Stimulated activated CD4-positive, alpha-beta T cell treated with anti-CD3 and anti-CD28 coated beads, Interleukin-15, amount 100 ng/mL, for 24 hours (primary cell): ENCODE data around the gene NSUN5.
"Not testable (repeated sequence)": the region's sequence is repeated elsewhere in the genome, so short reads cannot be mapped to it uniquely, and the experiment has no call there.

Experiments used
- DNase-seq: peaks from one replicate; pipeline ENCODE4 v3.0.0-alpha.2; 2020

The NSUN5 gene

DNA sequence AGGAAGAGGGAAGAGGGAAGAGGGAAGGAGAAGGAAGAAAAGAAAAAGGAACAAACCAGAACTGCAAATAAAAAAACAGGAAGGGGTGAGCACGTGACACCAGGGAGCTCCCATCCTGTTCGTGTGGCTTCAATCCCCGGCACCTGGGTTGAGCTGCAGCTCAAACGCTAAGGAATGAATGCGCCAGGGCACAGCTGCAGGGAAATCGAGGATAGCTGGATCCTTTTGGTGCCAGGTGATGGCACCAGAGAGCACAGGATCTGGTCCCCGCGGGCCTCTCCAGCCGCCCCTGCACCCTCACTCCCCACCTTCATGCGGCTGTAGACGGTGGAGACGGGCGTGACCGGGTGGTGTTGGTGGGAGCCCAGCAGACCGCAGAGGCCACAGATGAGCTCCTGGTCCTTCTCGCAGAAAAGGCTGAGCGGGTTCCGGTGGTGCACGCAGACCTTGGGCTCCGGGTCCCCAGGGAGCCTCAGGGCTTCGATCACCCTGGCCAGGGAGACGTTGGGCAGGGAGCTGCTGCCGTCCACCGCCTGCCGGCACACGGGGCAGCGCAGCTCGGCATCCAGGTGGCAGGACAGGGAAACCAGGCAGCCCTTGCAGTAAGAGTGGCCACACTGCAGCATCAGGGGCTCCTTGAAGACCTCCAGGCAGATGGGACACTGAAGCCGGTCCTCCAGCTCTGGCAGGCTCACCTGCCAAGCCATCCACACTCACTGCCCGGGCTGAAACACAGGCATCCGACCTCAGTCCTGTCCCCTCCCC is 15.6 kb upstream of the NSUN5 start:
- peak; percentile 69 for DNase-seq

DNA sequence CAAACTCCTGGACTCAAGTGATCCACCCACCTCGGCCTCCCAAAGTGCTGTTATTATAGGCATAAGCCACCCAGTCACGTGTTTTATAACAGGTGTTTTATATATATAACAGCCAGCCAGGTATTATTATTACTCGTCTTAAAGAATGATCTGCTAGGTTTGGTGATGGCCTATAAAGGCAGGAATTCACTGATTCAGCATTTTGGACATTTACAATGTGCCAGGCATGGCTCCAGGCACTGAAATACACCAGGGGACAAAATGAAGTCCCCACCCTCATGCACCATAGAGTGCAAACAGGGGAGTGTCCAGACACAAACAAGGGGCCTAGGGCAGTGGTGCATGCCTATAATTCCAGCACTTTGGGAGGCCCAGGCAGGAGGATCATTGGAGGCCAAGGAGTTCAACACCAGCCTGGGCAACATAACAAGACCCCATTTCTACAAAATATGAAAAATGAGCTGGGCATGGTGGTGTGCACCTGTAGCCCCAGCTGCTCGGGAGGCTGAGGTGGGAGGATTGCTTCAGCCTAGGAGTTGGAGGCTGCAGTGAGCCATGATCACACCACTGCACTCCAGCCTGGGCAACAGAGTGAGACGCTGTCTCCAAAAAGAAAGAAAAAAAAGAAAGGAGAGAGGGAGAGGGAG is 14.9 kb upstream of the NSUN5 start:
- not testable (repeated sequence) for DNase-seq

DNA sequence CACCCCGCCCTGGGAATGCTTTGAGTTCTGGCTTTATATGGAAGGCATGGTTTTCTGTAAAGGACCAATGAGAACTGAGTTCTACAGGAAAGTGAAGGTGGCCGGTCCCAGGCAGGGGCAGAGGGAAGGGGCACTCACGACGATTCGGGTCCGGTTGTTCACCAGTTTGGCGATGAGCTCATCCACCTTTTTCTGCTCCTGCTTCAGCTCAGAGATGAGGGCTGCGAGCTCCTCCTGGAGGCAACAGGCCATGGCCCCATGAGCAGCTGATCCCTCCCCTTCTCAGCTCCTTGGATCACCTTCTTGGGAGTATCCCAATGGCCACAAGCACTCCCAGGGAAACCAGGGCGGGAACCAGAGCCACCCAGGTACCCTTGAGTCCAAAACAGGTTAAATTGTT is 11.4 kb upstream of the NSUN5 start:
- not testable (repeated sequence) for DNase-seq

DNA sequence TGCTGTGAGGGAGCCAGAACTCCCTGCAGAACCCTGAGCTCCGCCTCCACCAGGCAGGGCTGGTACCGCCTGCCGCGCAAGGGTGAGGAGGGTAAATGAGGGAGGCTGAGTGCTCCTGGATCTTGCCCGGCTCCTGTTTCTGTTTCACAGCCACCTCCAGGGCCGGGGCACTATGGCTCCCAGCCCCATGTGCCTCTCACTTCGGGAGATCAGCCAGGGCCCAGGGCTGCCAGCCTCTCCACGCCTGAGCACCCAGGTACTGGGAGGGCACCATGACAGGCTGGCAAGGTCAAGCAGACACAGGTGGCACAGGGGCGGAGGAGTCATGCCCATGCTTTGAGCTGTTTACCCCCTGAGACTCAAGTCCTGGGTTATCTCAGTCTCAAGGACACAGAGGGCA is 10.9 kb upstream of the NSUN5 start:
- DNase-seq, result not testable (repeated sequence)

DNA sequence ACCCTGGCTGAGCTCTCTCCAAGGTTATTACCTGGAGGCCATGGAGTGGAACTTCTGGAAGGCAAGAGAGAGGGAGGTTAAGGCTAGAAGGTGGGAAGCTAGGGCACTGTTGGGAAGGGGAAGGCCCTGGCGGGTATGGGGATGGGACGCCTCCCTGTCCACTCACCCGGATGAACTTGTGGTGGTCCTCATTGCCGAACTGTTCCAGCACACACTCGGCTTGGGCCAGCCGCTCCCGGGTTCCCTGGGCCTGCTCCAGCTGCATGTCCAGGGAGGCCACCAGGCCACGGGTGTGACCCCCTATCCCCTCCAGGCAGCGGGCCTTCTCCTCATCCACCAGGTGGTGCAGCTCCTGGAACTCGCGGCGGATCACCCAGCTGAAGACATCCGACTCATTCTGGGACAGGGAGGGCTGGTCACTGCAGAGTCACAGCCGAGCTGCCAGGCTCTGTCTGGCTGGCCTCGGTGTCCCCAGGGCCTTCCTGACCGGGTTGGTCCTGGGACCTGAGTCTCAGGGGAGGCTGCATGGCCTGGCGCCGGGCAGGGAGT is 10.1 kb upstream of the NSUN5 start:
- not testable (repeated sequence) for DNase-seq

DNA sequence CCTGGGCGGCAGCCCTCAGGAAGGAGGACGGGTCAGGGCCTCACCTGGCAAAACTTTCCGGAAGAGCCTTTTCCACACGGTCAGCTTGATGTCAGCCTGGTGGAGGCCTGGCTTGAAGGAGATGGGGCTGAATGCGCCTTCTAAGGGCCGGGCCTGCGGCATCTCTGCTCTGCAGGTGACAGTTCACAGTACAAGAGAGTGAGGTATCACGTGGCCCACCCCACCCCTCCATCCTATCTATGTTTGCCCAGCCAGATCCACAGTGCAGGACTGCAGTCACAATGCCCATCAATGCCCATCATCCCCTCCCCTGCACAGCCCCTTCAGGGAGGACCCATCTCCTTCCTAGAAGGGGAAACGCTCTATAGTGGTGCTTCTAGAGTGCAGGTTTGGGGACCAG is 7.9 kb upstream of the NSUN5 start:
- no peak for DNase-seq

DNA sequence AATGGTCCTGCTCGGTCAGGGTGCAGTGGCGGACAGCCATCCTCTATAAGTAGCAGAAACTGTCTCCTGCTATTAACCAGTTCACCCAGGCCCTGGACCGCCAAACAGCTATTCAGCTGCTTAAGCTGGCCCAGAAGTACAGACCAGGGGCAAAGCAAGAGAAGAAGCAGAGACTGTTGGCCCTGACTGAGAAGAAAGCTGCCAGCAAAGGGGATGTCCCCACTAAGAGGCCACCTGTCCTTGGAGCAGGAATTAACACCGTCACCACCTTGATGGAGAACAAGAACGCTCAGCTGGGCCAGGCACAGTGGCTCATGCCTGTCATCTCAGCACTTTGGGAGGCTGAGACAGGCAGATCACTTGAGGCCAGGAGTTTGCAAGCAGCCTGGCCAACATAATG is 5.6 kb upstream of the NSUN5 start:
- no peak for DNase-seq

DNA sequence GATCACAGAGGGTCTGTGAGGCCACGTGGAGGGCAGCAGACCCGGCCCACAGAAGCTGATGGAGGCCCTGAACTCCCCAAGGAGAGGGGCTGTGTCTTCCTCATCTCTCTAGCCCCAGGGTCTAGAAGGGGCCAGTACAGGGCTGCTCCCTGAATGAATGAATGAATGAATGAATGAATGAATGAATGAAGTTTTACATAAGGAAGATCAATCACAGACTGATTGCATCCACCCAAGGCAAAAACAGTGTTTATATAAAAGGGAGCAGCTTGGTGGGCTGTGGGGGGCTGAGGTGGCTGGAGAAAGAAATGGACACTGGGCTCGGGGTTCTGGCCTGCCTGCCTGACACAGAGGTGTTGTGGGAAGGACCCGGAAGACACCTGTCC is 4.9 kb upstream of the NSUN5 start:
- DNase-seq, result no peak

DNA sequence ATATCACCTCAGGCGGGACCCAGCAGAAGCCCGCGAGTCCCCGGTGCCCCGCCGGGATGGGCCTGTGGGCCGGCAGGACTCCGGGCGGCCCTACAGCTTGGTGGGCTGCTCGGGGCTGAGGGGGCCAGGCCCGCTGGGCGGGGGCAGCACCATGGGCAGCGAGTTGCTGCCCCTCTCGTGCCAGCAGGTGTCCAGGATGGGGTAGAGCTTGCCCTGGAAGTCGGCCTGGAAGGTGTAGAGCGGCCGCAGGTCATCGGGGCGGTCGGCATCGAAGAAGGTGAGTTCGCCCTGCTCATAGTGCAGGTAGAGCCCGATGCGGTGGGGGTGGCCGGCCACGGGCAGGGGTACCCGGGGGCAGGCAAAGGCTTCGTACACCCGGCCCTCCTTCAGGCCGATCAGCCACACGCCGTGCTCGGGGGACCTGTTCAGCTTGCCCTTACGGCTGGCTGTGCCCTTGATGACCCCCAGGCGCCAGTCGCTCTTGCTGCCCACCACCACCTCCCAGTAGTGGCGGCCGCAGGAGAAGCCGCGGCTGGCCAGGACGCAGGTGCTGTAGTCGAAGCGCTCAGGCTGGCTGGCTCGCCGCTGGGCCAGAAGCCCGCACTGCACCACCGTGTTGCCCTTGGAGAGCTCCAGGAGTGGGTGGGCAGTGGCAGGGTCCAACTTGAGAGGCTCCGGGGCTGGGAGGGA is 4.3 kb upstream of the NSUN5 start:
- DNase-seq, result no peak

DNA sequence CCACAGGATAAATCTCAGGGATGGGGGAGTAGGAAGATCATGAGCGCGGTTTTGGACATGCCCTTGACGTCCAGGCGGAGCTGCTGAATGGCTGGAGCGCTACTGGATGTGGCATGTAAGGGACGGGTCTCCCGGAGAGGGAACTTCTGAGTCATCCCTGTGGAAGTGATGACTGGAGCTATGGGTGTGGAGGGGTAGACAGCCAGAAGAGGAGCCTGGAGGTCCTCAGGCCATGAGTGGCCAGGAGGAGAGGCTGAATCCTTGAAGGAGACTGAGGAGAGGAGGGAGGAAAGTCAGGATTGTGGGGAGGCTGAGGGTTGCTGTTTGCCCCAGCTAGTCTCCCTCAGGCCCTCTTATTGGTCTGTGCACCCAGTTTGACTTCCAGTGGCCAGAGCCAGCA is 2.8 kb upstream of the NSUN5 start:
- DNase-seq, result not testable (repeated sequence)

DNA sequence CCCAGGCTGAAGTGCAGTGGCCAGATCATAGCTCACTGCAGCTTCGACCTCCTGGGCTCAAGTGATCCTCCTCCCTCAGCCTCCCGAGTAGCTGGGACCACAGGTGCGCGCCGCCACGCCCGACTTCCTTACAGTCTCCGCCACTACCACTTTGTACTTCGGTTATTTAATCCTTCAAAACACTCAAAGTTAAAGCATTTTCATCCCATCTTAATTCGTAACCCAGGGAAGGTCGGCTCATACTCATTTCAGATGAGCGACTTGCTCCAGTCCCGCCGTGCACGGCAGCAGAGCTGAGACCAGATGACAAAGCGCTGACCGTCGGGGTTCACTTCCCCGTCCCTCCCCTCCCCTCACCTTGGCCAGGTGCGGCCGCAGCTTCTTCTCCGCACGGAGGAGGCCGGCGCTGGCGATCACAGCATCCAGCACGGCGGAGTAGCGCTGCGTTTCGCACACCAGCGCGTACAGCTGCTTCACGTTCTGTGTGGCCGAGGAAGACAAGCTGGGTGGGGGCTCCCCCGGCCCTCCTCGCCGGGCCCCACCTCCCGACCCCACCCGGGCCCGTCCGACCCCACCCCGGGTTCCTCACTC is 457 bp downstream of the NSUN5 start:
- DNase-seq, result no peak

DNA sequence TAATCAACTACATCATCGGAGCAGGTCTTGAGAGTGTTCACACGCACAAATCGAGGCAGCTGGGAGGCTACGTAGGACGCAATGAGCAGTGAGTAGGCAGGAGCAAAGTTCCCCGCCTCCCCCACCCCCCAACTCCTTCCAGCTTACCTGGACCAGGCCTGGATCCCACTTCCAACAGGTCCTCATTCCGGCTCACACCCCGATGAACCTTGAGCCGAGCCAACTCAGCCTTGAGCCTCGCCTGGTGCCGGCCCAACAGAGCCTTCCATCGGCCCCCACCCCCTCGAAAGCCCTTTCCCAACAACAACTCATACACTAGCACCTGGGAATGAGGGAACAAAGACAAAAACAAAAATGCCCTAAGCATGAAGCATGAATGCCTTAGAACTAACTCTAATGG is 1.2 kb downstream of the NSUN5 start:
- no peak for DNase-seq

DNA sequence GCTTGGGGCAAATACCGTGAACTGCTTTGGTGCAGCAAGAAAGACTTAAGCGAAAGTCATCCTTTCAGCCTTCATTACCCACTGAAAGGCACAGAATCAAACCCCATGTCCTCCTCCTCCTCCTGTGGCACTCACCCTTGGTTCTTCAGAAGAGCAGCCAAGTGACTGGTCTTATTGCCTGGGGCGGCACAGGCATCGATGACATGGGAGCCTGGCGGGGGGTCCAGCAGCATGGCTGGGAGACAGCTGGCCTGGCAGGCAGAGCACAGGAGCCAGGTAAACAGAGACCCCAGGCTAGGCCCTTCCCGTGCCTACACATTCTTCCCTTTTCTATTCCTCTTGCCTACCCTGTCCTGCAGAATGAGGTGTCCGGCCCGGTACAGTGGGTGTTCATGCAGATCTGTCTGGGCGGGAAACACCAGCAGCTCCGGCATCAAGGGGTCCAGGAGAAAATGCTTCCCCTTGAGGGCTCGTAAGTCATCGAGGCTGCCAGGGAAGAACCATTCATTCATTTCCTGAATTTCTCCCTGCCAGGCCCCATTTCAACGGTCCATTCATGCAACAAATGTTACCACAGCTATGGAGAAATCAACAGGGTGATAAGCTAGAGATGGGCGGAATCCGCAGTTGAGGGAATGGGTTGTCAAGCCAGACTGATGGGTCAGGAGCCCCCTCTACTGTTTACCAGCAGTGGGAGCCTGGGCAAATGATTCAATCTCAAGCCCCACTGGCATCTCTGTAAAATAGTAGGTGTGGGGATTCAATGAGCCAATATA is 3.8 kb downstream of the NSUN5 start:
- not testable (repeated sequence) for DNase-seq

DNA sequence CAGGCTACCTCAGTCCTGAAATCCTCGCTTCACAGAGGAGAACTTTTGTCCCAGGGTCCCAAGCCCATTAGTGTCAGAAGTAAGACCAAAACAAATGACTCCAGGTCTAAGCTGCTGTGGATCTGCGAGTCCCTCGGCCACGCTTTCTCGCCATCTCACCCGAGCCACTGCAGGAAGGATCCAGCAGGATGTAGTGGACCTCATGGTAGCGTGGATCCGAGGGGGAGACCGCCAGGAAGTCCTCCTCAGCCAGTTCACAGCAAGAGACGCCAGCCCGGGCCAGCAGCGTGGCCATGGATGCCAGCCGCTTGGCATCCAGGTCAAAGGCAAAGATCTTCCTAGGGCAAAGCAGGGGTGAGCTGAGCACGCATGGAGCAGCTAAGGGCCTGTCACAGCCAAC is 4.6 kb downstream of the NSUN5 start:
- no peak for DNase-seq

DNA sequence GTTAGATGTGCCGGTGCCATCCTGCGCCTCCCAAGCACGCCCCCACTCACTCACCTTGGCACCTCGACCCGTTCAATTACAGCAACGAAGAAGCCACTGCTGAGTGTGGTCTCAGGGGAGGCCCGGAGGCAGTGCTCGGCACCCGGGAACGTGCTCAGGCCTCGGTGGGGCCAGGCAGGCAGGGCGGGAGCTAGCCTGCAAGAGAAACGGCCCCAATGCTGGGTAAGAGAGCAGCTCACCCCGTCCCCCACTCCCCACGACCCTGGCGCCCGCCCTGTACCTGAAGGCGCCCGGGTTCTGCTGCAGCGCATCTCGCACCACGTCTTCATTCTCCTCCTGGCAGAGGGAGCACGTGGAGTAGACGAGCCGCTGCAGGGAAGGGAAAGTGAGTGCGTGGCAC is 5.1 kb downstream of the NSUN5 start:
- no peak for DNase-seq

DNA sequence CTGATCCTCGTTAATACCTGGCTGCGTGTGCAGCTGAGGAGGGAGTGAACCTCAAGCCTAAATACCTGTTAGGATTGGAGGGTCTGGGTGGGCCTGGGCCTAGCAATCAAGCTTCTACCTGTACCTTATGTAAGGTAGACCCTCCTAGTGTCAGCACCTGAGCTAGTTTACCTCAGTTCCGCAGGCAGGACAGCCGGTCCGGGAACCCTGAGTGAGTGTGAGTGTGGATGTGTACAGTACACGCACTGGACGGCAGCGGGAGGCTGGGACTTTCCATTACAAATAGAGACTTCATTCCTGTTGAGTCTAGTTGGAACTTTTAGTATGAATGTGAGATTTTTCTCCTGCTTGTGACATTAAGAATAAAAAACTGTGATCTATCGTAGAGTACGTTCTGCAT is 5.8 kb downstream of the NSUN5 start:
- DNase-seq, result not testable (repeated sequence)

DNA sequence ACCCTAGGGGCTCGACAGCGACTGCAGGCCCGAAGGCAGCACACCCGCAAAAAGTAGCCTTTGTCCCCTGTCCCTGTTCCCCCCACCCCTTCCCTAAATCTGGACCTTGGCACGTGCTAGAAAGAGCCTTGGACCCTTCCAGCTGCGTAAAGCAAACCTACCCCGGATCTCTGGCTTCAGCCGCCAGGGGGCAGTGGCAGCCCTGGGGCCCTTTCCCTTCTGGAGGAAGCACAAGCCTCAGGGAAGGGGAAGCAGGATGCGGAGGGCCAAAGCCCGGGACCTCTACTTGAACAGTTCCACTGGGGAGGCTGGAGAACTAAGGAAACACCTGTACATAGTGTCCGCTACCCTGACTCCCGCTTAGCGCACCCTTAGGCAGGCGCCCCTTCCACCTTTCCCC is 7.5 kb downstream of the NSUN5 start:
- not testable (repeated sequence) for DNase-seq

DNA sequence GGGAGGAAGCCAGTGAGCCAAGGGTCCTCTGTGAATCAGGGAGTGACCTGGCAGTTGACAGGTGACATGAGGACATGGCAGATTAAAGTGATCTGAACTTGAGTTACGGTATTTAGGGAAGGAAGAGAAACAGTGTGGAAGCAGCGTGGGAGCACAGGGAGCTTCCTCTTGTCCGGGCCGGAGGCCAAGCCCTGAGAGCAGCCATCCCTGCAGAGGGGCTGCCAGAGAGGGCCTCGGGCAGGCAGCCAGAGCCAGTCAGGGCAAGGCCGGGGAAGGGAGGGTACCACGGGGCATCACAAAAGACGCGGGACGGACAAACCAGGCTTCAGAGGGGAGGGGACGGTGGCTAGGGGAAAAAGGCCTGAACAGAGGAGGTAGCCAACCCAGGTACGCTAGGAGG is 8.8 kb downstream of the NSUN5 start:
- DNase-seq, result not testable (repeated sequence)

DNA sequence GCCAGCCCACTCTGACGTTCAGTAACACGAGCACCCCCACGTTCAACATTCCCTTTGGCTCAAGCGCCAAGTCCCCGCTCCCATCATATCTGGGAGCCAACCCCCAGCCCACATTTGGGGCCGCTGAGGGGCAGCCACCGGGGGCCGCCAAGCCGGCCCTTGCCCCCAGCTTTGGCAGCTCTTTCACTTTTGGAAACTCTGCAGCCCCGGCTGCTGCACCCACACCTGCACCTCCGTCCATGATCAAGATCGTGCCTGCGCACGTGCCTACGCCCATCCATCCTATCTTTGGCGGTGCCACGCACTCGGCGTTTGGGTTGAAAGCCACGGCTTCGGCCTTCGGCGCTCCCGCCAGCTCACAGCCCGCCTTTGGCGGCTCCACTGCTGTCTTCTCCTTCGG is 10.9 kb downstream of the NSUN5 start:
- not testable (repeated sequence) for DNase-seq

DNA sequence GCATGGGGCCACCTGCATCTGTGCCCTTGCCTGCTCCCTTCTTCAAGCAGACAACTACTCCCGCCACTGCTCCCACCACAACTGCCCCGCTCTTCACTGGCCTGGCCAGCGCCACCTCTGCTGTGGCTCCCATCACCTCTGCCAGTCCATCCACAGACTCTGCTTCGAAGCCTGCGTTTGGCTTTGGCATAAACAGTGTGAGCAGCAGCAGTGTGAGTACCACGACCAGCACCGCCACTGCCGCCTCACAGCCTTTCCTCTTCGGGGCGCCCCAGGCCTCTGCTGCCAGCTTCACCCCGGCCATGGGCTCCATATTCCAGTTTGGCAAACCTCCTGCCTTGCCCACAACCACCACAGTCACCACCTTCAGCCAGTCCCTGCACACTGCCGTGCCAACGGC is 11.4 kb downstream of the NSUN5 start:
- not testable (repeated sequence) for DNase-seq

DNA sequence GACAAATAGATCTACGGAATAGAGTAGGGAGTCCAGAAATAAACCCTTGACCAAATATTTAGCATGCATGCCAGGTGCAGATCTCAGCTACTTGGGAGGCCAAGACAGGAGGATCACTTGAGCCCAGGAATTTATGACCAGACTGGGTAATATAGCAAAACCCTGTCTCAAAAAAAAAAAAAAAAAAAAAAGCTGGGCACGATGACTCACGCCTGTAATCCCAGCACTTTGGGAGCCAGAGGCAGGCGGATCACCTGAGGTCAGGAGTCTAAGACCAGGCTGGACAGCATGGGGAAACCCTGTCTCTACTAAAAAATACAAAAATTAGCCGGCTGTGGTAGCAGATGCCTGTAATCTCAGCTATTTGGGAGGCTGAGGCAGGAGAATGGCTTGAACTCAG is 31.4 kb downstream of the NSUN5 start:
- DNase-seq, result not testable (repeated sequence)

DNA sequence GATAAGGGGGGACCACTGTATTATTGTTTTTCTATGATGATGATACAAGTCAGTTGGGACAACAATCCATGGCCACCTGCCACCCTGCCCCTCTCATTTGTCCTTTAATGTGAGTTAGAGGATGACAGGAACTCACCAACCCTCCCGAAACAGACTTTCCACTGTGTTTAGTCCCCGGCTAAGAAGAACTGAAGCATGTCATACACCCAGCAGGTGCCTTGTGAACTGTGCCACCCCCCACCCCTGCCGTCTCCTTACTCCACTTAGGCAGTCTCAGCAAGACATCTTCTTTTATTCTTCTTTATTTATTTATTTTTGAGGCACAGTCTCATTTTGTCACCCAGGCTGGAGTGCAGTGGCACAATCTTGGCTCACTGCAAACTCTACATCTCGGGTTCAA is 40.8 kb downstream of the NSUN5 start:
- DNase-seq, result not testable (repeated sequence)
